ENCODE results near the gene CHRNA10. TPM values are rescaled to one million over a fixed set of nuclear protein-coding genes. Genes with fewer than 3 reads are reported as not detected.

The CHRNA10 gene
- total RNA-seq, 1 donor from 2014 or later = 0.26 TPM

- peaks cover 4% of the 10 kb centered on the region for H3K27me3 ChIP-seq (ENCODE audit: control insufficient read depth, insufficient read depth, low read length)
These were observed 31.3 kb downstream of the CHRNA10 start for GRCh38 chr11:3639841-3640240.

GRCh38 chr11:3638513-3638912 is 32.7 kb downstream of the CHRNA10 start:
- no peak overlapping the region for H3K4me3 ChIP-seq (ENCODE audit: low read depth, low read length)
- no peaks in the 10 kb centered on the region for H3K36me3 ChIP-seq (ENCODE audit: control insufficient read depth, insufficient read depth, low read length)
- peaks cover 3% of the 10 kb centered on the region for H3K27me3 ChIP-seq (ENCODE audit: control insufficient read depth, insufficient read depth, low read length)
- FAIRE-seq (no peak), DNase-seq (ENCODE audit: low read depth) (no peak)
- TF ChIP-seq CTCF (IDR thresholded peaks at IDR 0.05; ENCODE audit: insufficient read depth, low read length, severe bottlenecking) = no peak

More at GRCh38 chr11:3639841-3640240, 31.3 kb downstream of the CHRNA10 start:
- Histone ChIP-seq H3K4me3 (ENCODE audit: low read depth, low read length) (no peak overlapping the region), H3K36me3 (ENCODE audit: control insufficient read depth, insufficient read depth, low read length) (no peaks in the 10 kb centered on the region)
- DNase-seq (ENCODE audit: low read depth) (no peak), FAIRE-seq (no peak)
- TF ChIP-seq CTCF (IDR thresholded peaks at IDR 0.05; ENCODE audit: insufficient read depth, low read length, severe bottlenecking) = no peak

- no peak for TF ChIP-seq CTCF (IDR thresholded peaks at IDR 0.05; ENCODE audit: insufficient read depth, low read length, severe bottlenecking)
- no peaks in the 10 kb centered on the region for H3K36me3 ChIP-seq (ENCODE audit: control insufficient read depth, insufficient read depth, low read length)
- DNase-seq (ENCODE audit: low read depth) (no peak), FAIRE-seq (no peak)
- H3K27me3 ChIP-seq (ENCODE audit: control insufficient read depth, insufficient read depth, low read length) = no peaks in the 10 kb centered on the region
- H3K4me3 ChIP-seq (ENCODE audit: low read depth, low read length) = no peak overlapping the region
These were observed 34.0 kb downstream of the CHRNA10 start for GRCh38 chr11:3637201-3637600.

- no peak for FAIRE-seq
- Histone ChIP-seq H3K4me3 (ENCODE audit: low read depth, low read length) (no peak overlapping the region), H3K27me3 (ENCODE audit: control insufficient read depth, insufficient read depth, low read length) (no peaks in the 10 kb centered on the region), H3K36me3 (ENCODE audit: control insufficient read depth, insufficient read depth, low read length) (no peaks in the 10 kb centered on the region)
- no peak for TF ChIP-seq CTCF (IDR thresholded peaks at IDR 0.05; ENCODE audit: insufficient read depth, low read length, severe bottlenecking)
- DNase-seq (ENCODE audit: low read depth) = no peak
These were observed 35.4 kb downstream of the CHRNA10 start for GRCh38 chr11:3635641-3636375.

GRCh38 chr11:3632070-3632660 is 39.0 kb downstream of the CHRNA10 start:
- DNase-seq (ENCODE audit: low read depth) = no peak

More at GRCh38 chr11:3632070-3632660, 39.0 kb downstream of the CHRNA10 start:
- TF ChIP-seq CTCF (IDR thresholded peaks at IDR 0.05; ENCODE audit: insufficient read depth, low read length, severe bottlenecking) = no peak
- Histone ChIP-seq H3K4me3 (ENCODE audit: low read depth, low read length) (no peak overlapping the region), H3K36me3 (ENCODE audit: control insufficient read depth, insufficient read depth, low read length) (no peaks in the 10 kb centered on the region), H3K27me3 (ENCODE audit: control insufficient read depth, insufficient read depth, low read length) (no peaks in the 10 kb centered on the region)
- FAIRE-seq = no peak

All from bronchial epithelial cell (primary cell).